OCI-M2 (cell line): ENCODE results near the gene GDI1.

Experiments used
- DNase-seq: peaks from one replicate; lab custom pipeline; 2025; ENCODE audit not compliant: unreplicated experiment; lab: John Stamatoyannopoulos, UW

GDI1 gene

DNA sequence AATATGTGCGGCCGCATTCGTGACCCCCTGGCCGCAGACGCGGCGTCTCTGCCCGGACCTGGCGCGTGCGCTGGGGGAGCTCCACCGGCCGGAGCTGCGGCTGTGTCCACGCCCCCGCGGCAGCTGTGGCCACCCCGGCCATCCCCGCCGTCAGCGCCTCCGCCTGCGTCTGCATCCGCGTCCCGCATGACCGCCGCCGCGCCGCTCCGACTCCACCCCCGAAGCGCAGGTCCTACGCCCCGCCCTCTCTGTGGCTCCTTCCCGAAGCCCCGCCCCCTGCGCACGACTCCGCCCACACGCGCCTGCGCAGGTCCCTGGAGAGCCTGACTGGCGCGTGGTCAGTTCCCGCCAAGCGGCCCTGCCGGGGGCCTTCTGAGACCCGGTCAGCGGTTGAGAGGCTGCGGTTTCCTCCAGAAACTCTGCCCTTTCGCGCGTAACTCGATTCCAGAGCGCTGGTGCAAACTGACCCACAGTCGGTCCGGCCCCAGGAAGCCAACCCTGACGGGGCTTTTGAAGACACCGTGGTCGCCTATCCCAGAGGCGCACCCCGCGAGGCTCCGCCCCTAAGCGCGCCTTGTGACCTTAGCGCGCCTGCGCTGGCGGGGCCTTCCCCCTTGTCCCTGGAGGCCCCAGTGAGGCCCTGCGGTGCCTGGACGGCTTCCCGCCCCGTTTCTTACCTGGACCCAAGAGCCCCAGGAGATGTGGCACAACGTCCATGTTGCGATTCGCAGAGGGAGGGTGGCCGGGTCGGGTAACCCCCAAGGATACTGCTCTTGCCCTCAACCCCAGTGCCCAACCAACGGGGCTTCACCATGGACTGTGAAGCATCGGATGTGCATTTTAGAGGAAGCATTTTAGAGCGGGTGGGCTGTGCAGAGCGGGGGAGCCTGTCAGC, 42.0 kb downstream of the GDI1 start, which contains the start of gene LAGE3:
LAGE3 (minus strand) TSS at position 554 of the 895 bp plus-strand sequence; CDS start at position 188, 366 bp downstream.
- peak; percentile 57 for DNase-seq

DNA sequence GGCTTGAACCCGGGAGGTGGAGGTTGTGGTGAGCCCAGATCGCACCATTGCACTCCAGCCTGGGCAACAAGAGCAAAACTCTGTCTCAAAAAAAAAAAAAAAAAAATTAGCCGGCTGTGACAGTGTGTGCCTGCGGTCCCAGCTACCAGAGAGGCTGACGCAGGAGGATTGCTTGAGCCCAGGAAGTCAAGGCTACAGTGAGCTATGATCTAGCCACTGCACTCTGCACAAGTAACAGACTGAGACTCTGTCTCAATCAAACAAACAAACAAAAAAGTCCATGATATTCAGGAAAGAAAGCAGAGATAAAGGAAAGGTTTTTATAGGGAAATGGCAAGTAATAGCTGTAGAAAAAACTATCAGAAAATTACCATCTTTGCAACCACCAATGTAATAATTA, 44.2 kb downstream of the GDI1 start:
- DNase-seq = no peak

GRCh38 chrX:154481911-154482601, 45.1 kb downstream of the GDI1 start:
- no peak for DNase-seq

GRCh38 chrX:154482786-154483185, 45.8 kb downstream of the GDI1 start:
- no peak for DNase-seq

GRCh38 chrX:154483325-154483724, 46.4 kb downstream of the GDI1 start:
- DNase-seq = no peak

GRCh38 chrX:154484255-154485149, 47.5 kb downstream of the GDI1 start:
- no peak for DNase-seq

GRCh38 chrX:154485150-154486051, 48.4 kb downstream of the GDI1 start:
- no peak for DNase-seq

- no peak for DNase-seq
These were observed 49.1 kb downstream of the GDI1 start for GRCh38 chrX:154486052-154486395.

GRCh38 chrX:154486396-154487207, 49.6 kb downstream of the GDI1 start, which contains the start of gene UBL4A:
TSS of gene UBL4A (minus strand) at chrX:154486615. CDS start at chrX:154486584, 31 bp downstream.
- no peak for DNase-seq

DNA sequence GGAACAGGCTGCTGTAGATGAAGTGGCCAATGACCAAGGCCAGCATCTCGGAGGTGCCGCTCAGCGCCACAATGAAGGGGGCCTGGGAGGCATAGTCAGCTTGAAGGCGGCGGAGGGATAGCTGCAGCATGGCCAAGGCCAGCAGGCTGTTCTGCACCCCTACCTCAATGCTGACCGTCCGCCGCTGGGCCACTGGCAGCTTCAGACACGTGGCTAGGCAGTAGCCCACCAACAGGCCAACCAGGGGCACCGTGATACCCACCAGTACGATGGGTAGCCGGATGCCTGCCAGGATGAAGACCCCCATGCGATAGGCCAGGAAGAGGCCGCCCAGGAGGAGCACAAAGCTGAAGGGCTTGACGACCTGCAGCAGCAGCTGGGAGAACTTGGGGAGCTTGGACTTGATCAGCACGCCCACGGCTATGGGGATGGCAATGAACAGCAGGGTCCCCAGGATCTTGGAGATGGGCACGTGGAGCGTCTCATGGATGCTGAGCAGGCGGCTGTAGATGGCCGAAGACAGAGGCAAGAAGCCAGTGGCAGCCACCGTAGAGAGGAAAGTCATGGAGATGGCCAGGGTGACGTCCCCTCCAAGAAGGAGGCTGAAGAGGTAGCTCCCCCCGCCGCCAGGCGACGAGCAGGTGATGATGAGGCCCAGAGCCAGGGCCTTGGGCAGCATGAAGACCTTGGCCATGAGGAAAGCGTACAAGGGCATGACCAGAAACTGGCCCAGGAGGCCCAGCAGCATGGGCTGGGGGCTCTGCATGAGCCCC, 50.8 kb downstream of the GDI1 start:
- DNase-seq = no peak

DNA sequence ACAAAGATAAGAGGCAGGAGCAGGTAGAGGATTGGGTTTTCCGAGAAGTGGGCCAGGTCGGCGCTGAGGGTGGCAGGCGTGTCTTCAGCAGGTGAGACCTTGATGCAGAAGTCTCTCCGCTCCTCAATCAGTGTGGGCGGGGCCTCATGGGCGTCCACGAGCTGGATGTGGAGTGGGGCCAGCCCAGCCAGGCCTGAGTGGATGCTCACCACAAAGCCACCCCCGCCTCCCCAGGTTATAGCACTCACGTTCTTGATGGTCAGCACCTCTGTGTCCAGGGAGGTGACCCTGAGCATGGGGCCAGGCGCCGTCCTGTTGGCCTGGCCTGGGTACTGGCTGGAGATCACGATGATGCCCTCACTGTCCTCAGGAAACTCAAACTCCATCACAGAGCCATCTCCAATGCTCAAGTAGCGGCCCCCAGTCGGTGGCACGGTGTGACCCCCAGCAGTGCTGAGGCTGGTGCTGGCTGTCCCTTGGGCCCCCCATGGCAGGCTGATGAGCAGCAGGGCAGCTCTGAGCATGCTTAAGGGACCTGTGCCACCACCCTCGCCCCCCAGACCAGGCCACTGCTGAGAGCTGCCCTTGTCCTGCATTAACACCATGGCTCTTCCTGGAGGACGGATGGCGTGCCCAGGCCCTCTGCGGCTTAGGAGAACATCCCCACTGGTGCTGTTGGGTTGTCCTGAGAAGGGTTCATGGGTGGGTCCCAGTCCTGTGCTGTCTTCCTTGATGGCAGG, 51.6 kb downstream of the GDI1 start:
- DNase-seq = no peak

DNA sequence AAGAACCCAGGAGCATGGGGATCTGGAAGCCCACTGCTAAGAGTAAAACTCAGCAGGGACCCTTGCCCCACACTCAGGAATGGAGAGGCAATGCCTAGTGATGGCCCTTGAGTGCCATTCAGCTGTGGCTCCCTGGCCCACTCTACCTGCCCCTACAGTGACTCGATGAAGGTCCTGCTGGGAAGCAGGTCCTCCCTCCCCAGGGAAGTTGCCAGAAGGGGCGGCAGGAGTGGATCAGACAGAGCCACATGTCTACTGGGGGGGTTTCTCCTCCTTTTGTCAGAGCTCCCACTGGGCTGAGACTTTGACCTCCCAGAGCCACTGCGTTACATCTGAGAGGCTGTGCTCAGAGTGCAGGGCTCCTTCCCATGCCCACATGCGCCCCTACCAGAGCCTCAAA, 52.2 kb downstream of the GDI1 start:
- DNase-seq = no peak

GRCh38 chrX:154490021-154490413, 53.1 kb downstream of the GDI1 start:
- no peak for DNase-seq

DNA sequence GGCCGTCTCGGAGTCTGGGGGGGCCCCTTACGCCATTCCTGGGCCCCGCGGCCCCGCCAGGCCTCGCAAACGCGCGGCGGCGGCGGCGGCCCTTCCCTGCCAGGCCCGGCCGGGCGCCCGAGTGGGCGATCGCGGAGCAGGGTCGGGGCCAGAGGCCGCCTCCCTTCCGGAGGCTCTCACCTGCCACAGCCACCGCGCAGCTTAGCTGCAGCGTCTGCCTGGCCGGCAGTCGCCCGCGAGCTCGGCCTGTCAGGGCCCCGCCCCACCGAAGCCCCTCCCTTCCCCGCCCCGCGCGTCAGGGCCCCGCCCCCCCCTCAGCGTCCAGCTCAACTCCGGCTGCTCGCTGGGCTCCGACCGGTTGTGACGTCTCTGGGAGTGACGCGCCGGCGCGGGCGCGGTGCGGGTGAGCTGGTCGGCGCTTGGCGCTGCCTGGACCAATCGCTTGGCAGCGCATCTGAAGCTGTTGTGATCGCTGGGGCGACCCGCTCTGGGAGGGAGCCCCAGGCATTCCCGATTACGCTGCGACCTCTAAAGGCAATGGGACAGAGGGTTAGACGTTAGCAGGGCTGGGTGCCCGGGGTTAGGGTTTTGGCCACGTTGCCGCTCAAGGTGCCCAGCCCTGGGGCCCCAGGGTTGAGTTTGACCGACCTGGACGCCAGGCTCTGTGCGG, 53.6 kb downstream of the GDI1 start, which contains the start of gene SLC10A3:
SLC10A3 (minus strand) TSS at position 216 of the 670 bp plus-strand sequence. CDS start 1,689 bp downstream, outside the sequence.
- DNase-seq = peak; percentile 10
